NCI-H69 (cell line): ENCODE measurements around the gene PGP.

ENCODE experiments used
- DNase-seq: peaks from one replicate; lab custom pipeline; 2025; lab: John Stamatoyannopoulos, UW

PGP gene

DNA sequence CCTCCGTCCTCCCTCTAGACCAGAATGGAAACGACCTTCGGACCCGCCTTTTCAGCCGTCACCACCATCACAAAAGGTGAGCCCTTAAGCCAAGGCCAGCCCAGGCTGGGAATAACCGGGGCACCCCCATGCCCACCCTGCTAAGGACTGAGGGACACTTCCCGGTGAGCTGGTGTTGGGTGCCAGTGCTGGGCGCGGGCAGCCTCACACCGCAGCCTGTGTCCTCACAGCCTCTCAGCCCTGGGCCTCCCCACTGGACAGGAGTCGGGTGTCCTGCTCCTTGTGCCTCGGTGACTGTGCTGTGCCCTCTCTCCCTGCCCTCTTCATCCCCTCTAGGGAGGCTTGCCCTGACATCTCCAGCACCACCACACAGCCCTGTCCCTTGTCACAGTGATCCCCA, 48.8 kb downstream of the PGP start:
- no peak for DNase-seq

DNA sequence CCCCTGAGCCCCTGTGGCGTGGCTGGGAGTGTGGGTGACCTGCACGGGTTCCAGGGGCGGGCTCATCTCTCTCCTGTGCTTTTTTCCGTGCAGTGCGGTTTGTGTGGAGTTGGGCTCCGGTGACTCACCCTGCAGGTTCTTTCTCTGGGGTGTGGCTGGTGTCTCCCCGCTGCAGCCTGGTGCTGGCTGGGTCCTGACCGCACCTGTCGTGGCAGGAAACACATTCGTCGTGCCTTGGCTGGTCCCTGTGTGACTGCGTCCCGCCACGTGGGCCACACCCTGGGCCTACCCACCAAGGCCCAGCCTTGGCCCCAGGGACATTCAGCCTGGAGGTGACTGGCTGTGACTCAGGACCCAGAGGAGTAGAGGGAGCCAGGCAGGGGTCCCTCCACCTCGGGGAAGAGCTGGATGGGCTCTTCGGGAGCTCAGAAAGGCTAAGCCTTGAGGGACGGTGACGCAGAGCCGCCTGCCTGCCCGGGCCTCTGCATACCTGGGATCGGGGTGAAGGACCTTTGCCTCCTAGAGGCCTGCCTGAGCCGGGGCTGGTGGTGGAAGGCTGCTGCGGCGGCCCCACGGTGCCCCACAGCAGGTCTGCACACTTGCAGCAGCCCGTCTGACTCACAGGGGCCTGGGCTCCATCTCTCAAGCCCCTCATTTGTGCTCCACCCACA, 51.3 kb downstream of the PGP start:
- DNase-seq = no peak

DNA sequence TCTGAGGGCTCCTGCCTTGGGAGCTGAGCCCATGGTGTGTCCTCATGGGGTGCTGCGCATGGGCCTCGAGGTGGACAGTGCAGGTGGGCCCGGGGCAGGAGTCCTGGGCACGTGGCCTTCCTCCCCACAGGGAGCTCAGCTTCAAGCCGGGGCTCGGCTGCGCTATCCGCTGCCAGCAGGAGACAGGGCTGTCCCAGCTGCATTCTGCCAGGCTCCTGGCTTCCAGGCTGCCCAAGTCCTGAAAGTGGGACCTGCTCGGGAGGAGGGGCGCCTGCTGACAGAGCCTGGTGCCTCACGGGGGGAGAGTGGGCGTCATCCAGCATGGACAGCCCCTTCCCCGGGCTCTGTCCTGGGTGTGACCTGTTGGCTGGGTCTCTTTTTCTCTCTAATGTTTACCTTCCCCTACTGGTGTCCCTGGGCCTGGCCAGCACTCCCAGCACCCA, 51.9 kb downstream of the PGP start:
- DNase-seq = no peak

DNA sequence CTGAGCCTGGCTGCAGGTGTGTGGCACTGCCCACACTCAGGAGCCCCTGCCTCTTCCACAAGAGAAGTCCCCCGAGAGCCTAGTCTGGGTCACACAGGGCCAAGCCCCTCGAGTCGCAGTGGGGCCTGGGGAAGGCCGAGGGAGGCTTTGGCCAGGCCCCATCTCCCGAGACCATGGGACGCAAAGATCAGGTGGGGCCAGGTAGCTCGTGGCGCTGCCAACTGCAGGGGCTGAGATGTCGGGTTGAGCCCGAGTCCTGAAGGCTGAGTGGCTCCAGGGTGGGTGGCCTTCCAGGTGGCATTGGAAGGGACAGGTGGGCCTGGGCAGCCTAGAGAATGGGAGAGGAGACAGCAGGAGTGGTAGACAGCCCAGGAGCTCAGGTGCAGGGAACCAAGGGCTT, 52.7 kb downstream of the PGP start:
- no peak for DNase-seq
